Activated CD8-positive, alpha-beta T cell treated with anti-CD3 and anti-CD28 coated beads, Interleukin-2, amount 10 ng/mL, durations not matched to agents 7 days and 5 days (primary cell): ENCODE results near the gene ADM. TPM values are rescaled to one million over a fixed set of nuclear protein-coding genes. Genes with fewer than 3 reads are reported as not detected.

ENCODE experiments used
- total RNA-seq, 2 experiments: library from RNA; stranded (reverse); gene quantifications; one replicate each; pipeline ENCODE4 v1.2.3, GENCODE V29; 2021

Gene ADM
- total RNA-seq, 2 experiments from 2014 or later: 3.6 to 3.9 TPM

Other genes with a start within 250 kb of the ADM start
- 1 to 10 TPM; 5.1 to 5.9 TPM for gene SBF2, start 10.9 kb upstream of the ADM start, total RNA-seq
- gene AMPD3, start 150.2 kb downstream of the ADM start, total RNA-seq: 10 to 100 TPM; 11.9 to 12.3 TPM
- gene RNF141, start 236.1 kb downstream of the ADM start, total RNA-seq: 10 to 100 TPM; 10.7 to 11.6 TPM